ENCODE results near the gene NTM.

NTM gene

DNA sequence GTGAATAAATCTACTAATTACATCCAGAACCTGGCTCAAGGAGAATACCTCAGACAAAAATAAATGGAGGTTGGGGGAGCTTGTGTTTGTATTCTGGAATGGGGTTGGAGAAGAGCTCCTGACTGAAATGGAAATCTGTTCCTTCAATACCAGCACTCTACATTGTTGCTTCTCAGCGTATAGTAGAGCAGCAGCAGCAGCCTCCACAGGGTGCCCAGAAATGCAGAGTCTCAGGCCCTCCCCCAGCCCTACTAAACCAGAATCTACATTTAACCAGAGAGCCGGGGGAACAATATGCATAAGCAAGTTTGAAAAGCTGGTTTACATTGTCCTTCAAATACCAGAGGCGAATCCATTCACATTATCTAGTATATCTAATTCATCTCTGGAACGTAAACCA lies 474.8 kb downstream of the NTM start:
- DNase-seq = no peak

DNA sequence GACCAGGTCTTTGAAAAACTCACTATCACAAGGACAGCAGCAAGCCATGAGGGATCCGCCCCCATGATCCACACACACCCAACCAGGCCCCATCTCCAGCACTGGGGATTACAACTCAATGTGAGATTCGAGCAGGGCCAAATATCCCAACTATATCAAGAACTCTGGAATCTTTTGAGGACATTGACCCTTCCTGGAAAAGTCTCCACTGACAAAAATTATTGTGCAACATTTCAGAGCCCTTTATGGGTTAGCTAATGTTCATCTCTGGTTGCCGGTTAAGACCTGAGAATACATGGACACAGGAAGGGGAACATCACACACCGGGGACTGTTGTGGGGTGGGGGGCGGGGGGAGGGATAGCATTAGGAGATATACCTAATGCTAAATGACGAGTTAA lies 479.1 kb downstream of the NTM start:
- no peak for DNase-seq

DNA sequence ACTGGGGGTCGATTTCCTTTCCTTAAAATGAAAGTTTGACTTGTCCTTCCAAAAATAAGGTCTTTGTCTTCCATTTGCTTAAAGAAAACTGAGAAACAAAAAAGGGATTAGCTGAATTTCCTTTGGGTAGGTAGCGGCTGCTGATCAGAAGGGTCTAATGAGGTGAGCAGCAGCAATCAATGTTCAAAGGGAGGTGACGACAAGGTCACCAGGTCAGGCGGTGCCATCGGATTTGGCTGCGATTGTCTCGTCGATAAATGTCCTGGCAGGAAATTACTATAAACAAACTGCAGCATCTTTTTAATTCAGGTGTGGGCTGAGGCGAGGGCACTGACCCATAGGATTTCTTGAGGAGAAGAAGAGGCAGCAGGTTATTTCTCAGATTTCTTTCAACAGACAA lies 480.1 kb downstream of the NTM start:
- DNase-seq = no peak

DNA sequence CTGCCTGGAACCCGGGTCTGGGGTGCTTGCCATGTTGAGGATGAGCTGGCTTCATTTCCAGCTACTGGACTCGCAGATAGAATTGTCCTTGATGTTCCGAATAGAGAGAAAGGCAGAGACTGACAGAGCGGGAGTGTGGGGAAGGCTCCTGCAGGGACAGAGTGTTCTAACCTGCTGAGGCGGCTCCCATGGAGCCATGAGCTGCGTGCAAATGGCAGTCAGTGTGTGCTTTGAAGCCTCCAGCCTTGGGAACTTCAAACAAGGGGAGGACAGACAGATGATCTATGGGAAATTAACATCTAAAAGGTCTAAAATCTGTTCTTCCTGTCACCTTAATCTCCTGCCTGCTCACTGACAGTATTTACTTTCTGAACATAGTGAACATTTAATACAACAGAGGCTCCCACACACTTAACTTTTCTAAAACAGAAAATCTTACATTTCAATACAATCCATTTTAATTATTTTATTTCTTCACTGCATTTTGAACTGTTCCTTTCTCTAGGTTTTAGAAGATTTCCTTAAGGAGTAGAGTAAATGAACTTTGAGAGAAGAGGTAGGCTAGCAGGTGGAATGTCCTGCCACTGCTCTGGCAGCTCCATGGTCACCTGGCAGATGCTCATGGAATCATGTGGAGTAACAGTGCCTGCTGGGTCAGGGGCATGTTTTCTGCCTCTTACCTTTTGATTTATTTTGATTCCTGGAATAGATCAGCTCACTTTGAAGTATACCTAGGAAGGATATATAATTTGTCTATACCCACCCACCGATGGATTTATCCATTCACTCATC lies 481.7 kb downstream of the NTM start:
- DNase-seq = no peak

DNA sequence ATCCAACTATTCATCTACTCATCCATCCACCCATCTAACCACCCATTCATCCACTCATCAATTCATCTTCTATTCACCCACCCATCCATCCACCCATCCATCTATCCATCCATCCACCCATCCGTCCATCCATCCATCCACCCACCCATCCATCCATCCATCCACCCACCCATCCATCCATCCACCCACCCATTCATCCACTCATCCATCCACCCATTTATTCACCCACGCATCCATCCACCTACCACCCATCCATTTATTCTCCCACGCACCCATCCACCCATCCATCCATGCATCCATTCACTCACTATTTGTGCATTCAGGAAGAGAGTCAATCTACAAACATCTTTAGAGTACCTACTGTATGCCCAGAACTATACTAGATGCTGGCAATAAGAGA lies 482.3 kb downstream of the NTM start:
- DNase-seq = no peak

DNA sequence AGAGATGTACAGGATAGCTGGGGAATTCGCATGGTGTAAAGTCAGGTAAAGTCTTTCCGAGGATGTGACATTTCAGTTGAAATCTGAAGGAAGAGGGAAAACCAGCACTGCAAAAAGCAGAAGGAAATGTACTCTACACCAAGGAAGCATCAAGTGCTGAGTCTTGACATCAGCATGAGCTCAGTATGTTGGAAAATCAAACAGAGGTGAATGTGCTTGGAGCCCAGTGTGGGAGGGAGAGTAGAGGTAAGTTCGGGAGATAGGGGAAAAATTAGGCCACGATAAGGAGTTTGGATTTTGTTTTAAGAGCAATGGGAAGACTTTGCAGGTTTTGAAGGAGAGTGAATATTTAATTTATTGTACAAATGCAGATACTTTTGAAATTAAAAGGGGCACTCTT lies 484.0 kb downstream of the NTM start:
- DNase-seq = no peak

DNA sequence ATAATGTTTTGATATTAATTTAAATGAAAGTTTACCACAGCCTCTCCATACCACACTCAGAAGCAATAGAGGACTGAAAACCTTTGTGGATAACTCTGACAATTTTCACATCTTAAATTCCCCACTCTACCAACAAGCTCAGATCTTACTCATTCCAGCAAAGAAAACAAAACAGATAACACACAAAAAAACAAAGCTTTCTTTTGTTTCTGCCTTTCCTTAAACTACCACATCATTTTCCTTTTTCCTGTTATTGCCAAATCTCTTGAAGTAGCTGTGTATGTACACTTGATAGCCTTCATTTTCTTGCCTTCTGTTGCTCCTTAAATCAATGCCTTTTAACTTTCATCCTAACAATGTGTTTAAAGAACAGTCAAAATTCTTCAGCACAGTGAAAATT lies 484.9 kb downstream of the NTM start:
- no peak for DNase-seq

DNA sequence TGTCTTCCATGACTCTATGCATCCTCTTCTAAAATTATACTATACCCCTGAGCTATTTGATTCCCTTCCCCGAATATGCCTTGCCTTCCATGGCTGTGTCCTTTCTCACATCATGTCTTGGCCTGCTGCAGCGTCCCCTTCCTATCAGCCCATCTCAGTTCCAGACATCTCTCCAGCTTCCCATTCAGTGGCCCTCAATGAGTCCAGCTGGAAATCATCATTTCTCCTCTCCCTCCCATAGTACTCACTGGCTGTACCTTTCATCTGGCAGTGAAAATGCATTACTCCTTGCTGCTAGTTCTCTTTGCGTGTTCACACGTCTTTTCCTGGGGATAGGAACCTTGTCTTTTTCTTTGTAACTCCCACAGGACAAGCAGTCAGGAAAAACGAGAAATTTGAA lies 486.8 kb downstream of the NTM start:
- DNase-seq = no peak

DNA sequence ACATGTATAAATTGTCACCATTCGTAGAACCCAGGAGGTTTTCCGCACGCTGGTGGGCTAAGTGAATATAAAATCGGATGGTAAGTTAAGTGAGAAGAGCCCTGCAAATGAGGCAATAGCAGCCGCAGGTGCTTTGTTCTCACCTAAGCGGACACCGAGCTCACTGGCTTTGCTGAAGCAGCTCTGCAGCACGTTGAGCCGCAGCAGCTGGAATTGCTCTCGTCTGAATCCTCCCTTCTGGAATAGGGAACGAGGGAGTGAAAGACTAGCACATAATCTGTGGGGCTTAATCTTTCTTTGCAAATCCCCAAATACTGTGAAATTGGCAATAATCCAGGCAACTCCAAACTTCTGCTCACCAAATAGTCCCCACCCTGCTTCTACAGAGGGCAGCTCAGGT lies 488.1 kb downstream of the NTM start:
- DNase-seq = no peak

DNA sequence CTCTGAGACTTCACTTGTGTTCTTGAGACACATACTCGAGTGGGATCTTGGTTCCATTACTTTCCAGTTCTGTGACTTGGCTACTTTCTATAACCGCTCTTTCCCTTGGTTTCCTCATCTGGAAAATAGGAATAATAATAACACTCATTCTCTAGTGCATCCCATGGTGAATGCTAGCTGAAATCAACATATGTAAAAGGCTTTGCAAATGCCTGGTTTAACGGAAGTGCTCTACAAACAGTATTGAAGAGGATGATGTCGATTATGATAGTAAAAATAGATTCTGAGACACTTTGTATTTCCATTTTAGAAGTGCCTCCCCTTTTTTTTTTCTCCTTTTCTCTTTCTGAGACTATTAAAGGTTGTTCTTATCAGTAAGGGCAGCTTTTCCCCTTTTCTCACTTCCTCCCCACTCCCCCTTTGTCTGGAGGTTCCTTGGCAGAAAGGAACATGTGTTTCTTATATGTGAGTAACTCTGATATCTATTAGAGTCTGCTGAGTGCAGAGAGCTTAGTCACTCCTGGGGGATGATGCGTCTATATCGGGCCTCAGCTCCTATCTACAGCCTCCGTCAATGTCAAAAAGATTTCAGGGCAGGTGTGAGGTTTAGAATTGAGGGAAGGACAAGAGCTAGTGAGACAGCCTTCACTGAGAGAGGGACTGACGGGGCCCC lies 489.3 kb downstream of the NTM start:
- no peak for DNase-seq

DNA sequence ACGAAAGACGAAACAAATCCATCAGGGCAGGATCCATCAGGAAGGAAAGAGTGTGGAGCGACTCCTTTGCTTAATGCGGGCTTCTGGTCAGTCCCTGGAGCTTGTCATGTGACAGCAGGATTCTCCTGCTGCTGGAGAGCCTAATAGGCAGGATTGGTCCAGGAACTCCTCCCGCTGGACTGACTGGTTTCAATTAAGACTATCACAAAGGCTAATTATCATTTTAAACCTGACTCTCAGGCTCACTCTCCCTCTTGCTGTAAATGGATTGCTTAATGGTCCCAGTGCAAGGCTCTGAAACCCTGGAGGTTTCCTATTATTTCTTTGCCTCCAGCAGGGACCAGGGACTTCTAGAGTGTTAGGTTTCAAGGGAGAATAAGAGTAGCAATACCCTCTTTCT lies 493.8 kb downstream of the NTM start:
- no peak for DNase-seq

DNA sequence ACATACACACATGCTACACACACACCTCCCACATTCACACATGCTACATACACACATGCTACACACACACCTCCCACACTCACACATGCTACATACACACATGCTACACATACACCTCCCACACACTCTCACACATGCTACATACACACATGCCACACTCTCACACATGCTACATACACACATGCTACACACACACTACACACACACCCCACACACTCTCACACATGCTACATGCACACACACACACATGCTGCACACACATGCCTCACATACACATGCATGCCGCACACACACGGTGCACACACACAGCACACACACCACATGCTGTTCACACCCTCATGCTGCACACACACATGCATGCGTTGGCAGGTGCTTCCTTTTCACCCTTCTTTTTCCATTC lies 495.4 kb downstream of the NTM start:
- DNase-seq = no peak

DNA sequence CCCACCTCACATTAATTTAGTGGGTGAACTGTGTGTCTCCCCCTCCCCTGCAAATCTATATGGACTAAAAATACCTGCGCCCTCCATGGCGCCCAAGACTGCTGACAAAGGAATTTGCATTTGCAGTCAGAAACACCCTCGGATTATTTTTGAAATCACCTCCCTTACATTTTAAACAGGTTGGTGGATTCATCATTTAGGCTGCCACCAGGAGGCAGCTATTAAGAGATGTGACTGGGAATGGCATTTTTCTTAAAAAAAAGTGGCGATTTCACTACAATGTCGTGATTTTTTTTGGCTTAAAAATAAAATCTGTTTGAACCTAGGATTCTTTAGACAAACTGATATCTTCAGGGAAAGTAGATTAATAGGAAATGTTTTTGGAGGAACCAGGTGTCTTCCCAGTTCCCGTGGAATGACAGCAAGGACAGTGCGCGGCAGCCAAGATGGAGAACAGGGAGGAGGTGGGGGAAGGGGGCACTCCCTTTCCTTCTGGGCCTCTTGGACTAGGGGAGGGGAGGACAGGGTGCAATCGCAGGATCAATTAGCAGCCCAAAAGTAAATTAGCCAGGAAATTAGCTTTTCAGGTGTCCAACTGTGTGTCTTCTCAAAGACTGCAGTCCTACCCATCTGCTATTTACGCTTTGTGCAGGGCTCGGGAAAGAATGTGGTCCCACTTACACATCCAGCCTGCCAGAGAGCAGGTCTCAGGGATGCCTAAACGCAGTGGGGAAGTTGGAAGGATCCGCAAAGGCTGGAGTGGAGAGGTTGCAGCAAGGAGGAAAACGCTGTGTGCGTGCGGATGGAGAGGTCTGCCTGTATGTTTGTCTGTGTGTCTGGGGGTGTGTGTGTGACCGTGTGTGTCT lies 496.4 kb downstream of the NTM start:
- no peak for DNase-seq

DNA sequence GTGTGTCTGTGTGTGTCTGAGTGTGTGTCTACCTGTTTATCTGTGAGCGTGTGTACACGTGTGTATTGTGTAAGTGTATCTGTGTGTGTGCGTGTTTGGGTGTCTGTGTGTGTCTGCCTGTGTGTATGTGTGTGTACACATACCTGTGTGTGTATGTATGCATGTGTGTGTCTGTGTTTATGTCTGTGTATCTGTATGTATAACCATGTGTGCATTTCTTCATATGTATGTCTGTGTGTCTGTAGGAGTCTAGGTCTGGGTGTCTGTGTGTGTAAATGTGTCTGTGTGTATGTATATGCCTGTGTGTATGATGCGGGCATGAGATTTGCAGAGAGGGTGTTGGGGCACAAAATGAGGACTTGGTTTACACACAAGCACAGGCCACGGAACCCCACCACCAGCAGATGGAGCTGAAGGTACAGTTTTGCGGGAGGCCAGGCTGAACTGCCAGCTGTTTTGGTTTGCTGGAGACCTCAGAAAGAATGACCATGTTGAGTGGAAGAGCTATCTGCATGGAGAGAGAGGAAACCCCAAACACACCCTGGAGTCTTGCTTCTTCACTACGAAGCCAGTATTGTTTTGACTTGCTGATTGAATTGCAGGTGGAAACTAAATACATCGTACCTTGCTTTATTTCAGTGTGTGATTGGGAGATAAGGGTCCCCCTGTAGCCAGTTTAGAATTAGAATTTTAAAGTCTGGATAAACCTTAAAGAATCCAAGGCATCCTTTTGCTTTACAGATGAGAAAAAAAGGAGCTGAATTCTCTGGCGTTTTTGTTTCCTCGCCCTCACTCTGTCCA lies 497.2 kb downstream of the NTM start:
- DNase-seq = peak in 1 of 2 experiments; percentile 10

DNA sequence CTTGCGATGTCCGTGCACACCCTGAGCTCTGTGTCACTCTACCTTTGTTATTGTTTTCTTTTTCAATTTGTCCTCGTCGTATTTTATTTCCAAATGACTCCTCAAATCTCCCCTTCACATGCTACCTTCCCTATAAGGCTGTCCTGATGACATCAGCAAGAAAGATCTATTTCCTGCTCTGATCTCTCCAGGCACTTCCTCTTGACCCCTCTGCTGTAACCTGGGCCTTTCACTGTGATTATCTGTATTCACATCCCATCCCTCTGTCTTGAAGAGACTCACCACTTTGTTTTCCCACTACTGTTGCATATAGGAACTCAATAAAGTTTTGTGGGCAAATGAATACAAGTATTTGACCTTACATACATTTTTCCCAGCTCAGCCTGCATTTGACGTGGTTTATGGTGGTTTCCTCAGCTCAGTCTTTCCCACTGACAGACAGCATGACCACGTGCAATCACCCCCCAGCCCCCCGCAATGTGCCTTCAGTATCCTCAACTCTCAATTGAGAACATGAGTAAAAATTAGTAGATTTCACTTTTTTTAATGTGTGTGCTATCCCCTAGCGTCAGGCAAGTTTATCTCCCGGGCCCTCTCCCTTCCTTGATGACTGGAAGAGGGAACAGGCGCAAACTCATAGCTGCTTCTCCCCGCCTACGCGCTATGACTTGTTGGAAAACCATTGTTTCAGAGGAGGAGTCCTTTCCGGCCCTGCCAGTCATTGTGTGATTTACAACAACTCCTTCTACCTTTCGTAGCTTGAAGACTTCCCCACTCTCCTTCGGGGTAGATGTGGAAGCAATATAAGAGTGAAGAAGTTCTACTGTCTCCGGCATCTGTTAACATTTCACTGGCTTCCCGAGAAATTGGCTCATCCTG lies 498.5 kb downstream of the NTM start:
- DNase-seq = no peak

DNA sequence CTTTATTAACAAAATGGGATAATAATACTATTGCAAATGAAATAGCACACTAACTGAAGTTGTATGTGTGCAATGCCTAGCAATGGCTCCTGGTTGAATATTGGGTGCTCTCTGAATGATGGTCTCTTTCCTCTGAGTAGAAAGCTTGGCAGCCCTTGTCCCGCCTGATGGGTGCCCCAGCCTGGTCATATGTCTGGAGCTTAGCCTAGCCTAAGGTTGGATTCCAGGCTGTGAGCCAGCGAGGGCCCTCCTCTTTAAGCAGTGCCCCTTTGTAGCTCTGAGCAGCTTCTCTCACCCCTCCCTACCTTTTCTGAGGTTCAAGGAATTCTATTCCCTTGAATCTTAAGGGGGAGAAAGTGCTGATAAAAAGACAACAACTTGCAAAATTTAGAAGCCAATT lies 499.9 kb downstream of the NTM start:
- no peak for DNase-seq

DNA sequence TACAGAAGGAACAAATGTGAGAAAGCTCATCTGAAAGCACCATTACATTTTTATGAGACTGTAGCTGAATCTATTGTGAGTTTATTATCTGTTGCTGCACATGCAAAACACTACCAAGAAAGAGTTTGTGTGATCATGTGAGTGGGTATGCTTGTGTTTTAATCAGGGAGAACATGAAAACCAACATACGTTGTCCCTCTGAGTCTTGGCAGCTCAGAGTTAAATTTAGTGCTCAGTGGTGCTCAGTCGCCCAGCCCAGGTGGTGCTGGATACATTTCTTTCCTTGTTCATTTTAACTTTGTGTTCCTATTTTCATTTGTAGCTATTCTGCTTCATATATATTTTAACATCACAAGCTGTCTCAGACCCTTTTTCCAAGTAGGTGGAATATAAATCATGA lies 500.6 kb downstream of the NTM start:
- DNase-seq = no peak

DNA sequence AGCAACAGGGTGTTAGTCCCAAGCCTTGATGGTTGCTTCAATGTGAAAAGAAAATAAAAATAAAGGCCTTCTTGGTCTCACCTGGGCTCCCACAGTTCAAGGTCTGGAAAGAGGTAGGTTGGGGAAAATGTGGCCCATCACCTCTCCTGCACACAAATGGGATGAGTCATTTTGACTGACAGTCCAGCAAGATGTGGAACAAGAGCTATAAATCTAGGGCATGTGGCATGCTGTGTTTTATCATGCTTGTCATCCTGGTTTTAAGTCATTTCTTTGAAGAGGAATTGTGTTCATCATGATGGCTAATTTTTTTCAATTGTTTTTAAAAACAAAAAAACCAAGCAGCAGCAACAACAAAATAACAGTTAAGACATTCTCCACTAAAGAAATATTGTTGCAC lies 503.7 kb downstream of the NTM start:
- no peak for DNase-seq

DNA sequence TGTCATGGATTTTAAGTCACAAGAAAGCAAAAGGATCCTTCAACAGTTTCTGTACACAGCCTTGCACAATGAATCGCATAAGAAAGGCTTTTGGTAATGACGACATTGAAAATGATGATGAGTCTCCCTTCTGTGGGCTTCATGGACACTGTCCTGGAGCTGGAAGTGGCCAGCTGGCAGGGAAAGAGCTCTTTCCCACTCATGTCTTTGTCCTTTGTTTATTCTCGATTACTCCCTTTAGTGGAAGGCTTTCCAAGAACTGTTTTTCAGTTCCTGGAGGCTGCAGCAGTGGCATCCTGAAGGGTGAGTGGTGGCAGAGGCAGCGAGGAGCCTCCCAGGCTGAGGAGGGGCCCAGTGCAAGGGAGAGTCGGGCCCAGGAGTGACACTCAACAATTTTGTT lies 505.2 kb downstream of the NTM start:
- DNase-seq = no peak

DNA sequence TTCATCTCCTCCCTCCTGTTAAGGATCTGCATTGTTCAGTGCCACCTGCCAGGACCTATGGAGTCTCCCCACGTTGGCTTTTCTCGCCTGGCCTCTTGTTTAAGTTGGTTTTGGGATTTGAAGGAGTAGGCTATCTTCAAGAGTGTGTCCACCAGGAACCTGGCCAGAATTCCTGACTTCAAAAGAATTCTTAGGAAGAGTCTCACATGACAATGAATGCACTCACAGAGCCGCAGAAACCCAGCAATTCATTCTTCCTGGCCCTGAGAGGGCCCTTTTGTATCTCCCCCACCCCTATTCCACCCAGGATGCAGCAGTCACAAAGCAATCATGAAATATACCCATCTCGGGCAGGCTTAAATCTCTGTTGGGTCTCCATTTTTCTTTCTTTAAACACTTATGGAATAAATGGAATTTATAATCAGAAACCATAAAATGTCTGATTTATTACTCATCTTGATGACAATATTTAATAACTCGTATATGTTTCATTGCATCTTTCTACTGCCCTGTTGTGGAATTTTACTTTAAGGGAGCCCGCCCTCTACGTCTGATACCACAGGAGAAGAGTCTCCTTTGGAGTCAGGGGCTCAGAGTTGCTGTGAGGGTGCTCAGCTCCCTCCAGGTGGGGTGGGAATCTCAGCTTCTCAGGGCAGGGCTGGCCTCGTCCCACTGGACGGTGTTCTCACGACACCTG lies 507.0 kb downstream of the NTM start:
- DNase-seq = no peak

DNA sequence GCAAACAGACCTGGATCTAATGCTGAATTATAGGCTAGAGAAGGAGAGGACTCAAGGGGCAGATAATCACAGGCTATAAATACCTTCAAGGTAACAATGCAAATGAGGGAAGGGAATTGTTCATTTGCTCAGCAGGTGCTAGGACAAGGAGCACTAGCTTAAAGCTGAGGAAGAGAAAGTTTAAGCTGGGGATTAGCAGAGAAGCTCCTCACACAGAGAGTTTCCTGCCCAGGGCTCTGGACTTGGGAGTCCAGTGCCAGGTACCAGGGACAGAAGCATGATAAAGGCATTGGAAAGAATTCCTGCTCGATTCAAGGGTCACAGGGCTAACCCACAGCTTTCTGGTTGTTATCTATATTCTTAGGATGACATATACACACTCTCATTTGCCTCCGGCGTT lies 509.9 kb downstream of the NTM start:
- no peak for DNase-seq
